ENCODE results near the gene CDC25B. TPM values are rescaled to one million over a fixed set of nuclear protein-coding genes. Genes with fewer than 3 reads are reported as not detected.

CDC25B gene
- total RNA-seq, 1 experiment from 2014 or later = 223 TPM

GRCh38 chr20:3846740-3847428 lies 50.8 kb downstream of the CDC25B start, which contains the start of gene MAVS (continued):
- TF ChIP-seq ZFX (IDR thresholded peaks at IDR 0.05) = peak; percentile 85
- no peak for TF ChIP-seq ZBTB33 (IDR thresholded peaks at IDR 0.05; ENCODE audit: extremely low read depth, insufficient replicate concordance, low read length)
- no peak for TF ChIP-seq ELF1 (IDR thresholded peaks at IDR 0.05; ENCODE audit: borderline replicate concordance, low read depth)

- Histone ChIP-seq H3K4me1 (ENCODE audit: control insufficient read depth in 1 of 2, insufficient read depth in 2 of 2, low read length in 2 of 2) (peaks cover 24 to 49% of the 10 kb centered on the region in 2 experiments), H3K27me3 (ENCODE audit: insufficient read depth, low read length) (no peaks in the 10 kb centered on the region), H3K79me2 (ENCODE audit: insufficient read depth, low read length) (peaks cover 28% of the 10 kb centered on the region; the same call in 1 of the 2 replicates), H3K9ac (ENCODE audit: low read length) (peak overlapping the region; percentile 96), H4K20me1 (ENCODE audit: insufficient read depth) (no peaks in the 10 kb centered on the region), H3K4me3 (replicated peaks in 1 of 2; ENCODE audit: low read depth in 1 of 2, low read length in 2 of 2) (peak overlapping the region; percentile 80 to 90), H3K36me3 (ENCODE audit: control insufficient read depth in 1 of 2, insufficient read depth in 2 of 2, low read length in 2 of 2) (no peaks in the 10 kb centered on the region), H3K4me2 (ENCODE audit: low read length) (peak overlapping the region; percentile 91), H3K9me2 (ENCODE audit: insufficient read depth) (no peaks in the 10 kb centered on the region), H3K27ac (ENCODE audit: low read depth, low read length) (peak overlapping the region; percentile 92), H3K9me3 (ENCODE audit: control insufficient read depth in 1 of 2, insufficient read depth in 1 of 2, low read depth in 1 of 2, low read length in 2 of 2) (no peaks in the 10 kb centered on the region), H2AFZ (ENCODE audit: low read depth, low read length, poor library complexity, severe bottlenecking) (no peak overlapping the region)
- POLR2A ChIA-PET = no interaction called here
- intact Hi-C loops (cut with micrococcal nuclease) = no loop called here
- BruUV-seq (replicated peaks) = TSS peak; percentile 78
- CTCF ChIA-PET = interaction anchor here (1.3 kb wide), 1 partner anchor 7 kb away, joined by 4 read pairs; no protein-coding TSS in a partner anchor
- TF ChIP-seq ZBTB33 (IDR thresholded peaks at IDR 0.05; ENCODE audit: extremely low read depth, insufficient replicate concordance, low read length) (no peak), SP1 (IDR thresholded peaks at IDR 0.05; ENCODE audit: low read depth) (no peak), ELF1 (IDR thresholded peaks at IDR 0.05; ENCODE audit: borderline replicate concordance, low read depth) (no peak), POLR2A (IDR thresholded peaks at IDR 0.05; ENCODE audit: borderline replicate concordance, extremely low read depth, insufficient read depth, insufficient read length) (no peak), ZFX (IDR thresholded peaks at IDR 0.05) (no peak)
- no peak for ATAC-seq
- RAD21 ChIA-PET (ENCODE audit: low non-redundant PET in 1 of 2, low total read pairs in 2 of 2, uncharacterized antibody in 2 of 2, unreplicated experiment in 2 of 2) = interaction anchor here in 1 of 2 experiments (0.6 kb wide), 1 partner anchor 11 kb away, joined by 4 read pairs; no protein-coding TSS in a partner anchor
- DNase-seq (ENCODE audit: low read depth, low spot score) = no peak
These were observed 51.4 kb downstream of the CDC25B start for GRCh38 chr20:3847429-3847940.

All from HCT116 (cell line).